HepG2 (cell line): ENCODE results near the gene DMKN. TPM values are rescaled to one million over a fixed set of nuclear protein-coding genes. Genes with fewer than 3 reads are reported as not detected.

ENCODE experiments used
- ARNTL ChIP-seq: sonication (generic); formaldehyde crosslinking; IDR thresholded peaks from 2 replicates; pipeline ENCODE4 v1.4.0; 2020; ENCODE audit warnings: mild to moderate bottlenecking, missing genetic modification reagents
- GATAD2A ChIP-seq: IDR thresholded peaks from 2 replicates; pipeline ENCODE4 v1.6.1; 2016
- GFI1 ChIP-seq: sonication (generic); formaldehyde crosslinking; IDR thresholded peaks from 2 replicates; pipeline ENCODE4 v1.5.0; 2020; ENCODE audit warnings: missing genetic modification reagents, mild to moderate bottlenecking, borderline replicate concordance
- HNF4A ChIP-seq: sonication (generic); formaldehyde crosslinking; IDR thresholded peaks from 2 replicates; pipeline ENCODE4 v1.4.0; 2020; ENCODE audit warnings: missing genetic modification reagents
- HNF4G ChIP-seq, 2 experiments: sonication (generic) in 1 of 2; formaldehyde crosslinking in 1 of 2; IDR thresholded peaks; 2 replicates each; pipeline versions ENCODE4 v1.4.0 to v1.6.1; 2011 to 2020; ENCODE audit warnings: borderline replicate concordance in 2 of 2, low read depth in 2 of 2, mild to moderate bottlenecking in 2 of 2, low read length in 1 of 2, missing genetic modification reagents in 1 of 2, moderate library complexity in 1 of 2
- JUN ChIP-seq: sonication (generic); formaldehyde crosslinking; IDR thresholded peaks from 2 replicates; pipeline ENCODE4 v1.4.0; 2020; ENCODE audit warnings: mild to moderate bottlenecking, missing genetic modification reagents
- PITX1 ChIP-seq: sonication (generic); formaldehyde crosslinking; IDR thresholded peaks from 2 replicates; pipeline ENCODE4 v1.5.1; 2020; ENCODE audit warnings: mild to moderate bottlenecking, missing genetic modification reagents
- PLRG1 ChIP-seq: fragments of 450-650 bp; conservative IDR thresholded peaks from 2 replicates; pipeline ENCODE4 v1.6.1; 2016
- SETDB1 ChIP-seq: sonication (generic); formaldehyde crosslinking; IDR thresholded peaks from 2 replicates; pipeline ENCODE4 v1.5.1; 2020; ENCODE audit warnings: missing genetic modification reagents, mild to moderate bottlenecking, borderline replicate concordance
- SOX5 ChIP-seq: IDR thresholded peaks from 2 replicates; pipeline ENCODE4 v1.6.1; 2016; ENCODE audit warnings: borderline replicate concordance
- SOX6 ChIP-seq, 2 experiments: fragments of 450-650 bp in 1 of 2; sonication (generic) in 1 of 2; formaldehyde crosslinking in 1 of 2; IDR thresholded peaks; 2 replicates each; pipeline versions ENCODE4 v1.4.0 to v1.6.1; 2017 to 2020; ENCODE audit warnings: antibody characterized with exemption in 1 of 2, mild to moderate bottlenecking in 1 of 2, missing genetic modification reagents in 1 of 2
- THAP11 ChIP-seq: IDR thresholded peaks from 2 replicates; pipeline ENCODE4 v1.6.1; 2016; ENCODE audit warnings: missing biosample characterization, missing genetic modification reagents
- polyA plus RNA-seq, 8 experiments: library from polyadenylated mRNA; depleted of rRNA in 3 of 8; stranded (reverse) in 7 of 8; unstranded in 1 of 8; fragments of >200 nt; fragmentation: Illumina TruSeq in 4 of 8; extraction: Trizol in 4 of 8; gene quantifications; 2 replicates each; pipeline versions ENCODE4 v1.2.1 to v1.2.3, GENCODE V29; 2011 to 2016; ENCODE audit warnings: low read depth in 4 of 8, missing spikeins in 1 of 8, mixed read lengths in 1 of 8; ENCODE audit not compliant: insufficient read depth in 1 of 8
- total RNA-seq, 5 experiments: library from RNA; depleted of rRNA; stranded (reverse); fragments of >200 nt; fragmentation: Illumina TruSeq; extraction: Trizol; gene quantifications; 2 replicates each; pipeline ENCODE4 v1.2.3, GENCODE V29; 2016; ENCODE audit warnings: low read depth in 1 of 5
- TF ChIP-seq, protein P1 (sequence below): sonication (generic); formaldehyde crosslinking; conservative IDR thresholded peaks from 2 replicates; pipeline ENCODE4 v1.4.0; 2020; ENCODE audit warnings: mild to moderate bottlenecking, missing genetic modification reagents, moderate library complexity
- TF ChIP-seq, protein P2 (sequence below): sonication (generic); formaldehyde crosslinking; IDR thresholded peaks from 2 replicates; pipeline ENCODE4 v1.5.1; 2020; ENCODE audit warnings: missing genetic modification reagents, mild to moderate bottlenecking, borderline replicate concordance
- TF ChIP-seq, protein P3 (sequence below), 2 experiments: sonication (generic) in 1 of 2; formaldehyde crosslinking in 1 of 2; IDR thresholded peaks; 2 replicates each; pipeline versions ENCODE4 v1.4.0 to v1.6.1; 2018 to 2020; ENCODE audit warnings: missing genetic modification reagents in 2 of 2, borderline replicate concordance in 1 of 2, low read depth in 1 of 2, mild to moderate bottlenecking in 1 of 2, missing biosample characterization in 1 of 2

Gene DMKN
- total and polyA plus RNA-seq, 2 of the 13 experiments (the other 11 are each of a cell fraction or from before 2014, with no cell fraction given): 50.8 to 57.1 TPM

DNA sequence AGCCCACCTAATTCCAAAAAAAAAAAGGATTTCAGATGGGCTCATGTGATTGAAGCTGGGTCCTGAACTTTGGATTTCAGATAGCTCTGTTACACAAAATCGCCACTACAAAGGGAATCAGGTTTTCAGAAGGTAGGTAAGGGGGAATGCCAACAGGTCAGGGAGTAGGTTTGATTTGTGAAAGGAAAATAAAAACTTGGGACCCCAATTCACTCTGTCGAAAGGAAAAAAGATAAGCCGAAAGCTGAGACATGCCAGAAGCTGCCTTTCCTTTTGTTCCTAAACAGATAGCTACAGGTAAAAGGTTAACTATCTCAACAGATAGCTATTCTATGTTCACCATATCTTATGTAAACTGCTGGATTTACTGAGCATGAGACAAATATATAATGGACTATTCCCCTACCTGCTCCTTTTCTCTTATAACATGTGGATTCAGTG lies 27.2 kb downstream of the DMKN start (continued):
- TF ChIP-seq, protein P1, sequence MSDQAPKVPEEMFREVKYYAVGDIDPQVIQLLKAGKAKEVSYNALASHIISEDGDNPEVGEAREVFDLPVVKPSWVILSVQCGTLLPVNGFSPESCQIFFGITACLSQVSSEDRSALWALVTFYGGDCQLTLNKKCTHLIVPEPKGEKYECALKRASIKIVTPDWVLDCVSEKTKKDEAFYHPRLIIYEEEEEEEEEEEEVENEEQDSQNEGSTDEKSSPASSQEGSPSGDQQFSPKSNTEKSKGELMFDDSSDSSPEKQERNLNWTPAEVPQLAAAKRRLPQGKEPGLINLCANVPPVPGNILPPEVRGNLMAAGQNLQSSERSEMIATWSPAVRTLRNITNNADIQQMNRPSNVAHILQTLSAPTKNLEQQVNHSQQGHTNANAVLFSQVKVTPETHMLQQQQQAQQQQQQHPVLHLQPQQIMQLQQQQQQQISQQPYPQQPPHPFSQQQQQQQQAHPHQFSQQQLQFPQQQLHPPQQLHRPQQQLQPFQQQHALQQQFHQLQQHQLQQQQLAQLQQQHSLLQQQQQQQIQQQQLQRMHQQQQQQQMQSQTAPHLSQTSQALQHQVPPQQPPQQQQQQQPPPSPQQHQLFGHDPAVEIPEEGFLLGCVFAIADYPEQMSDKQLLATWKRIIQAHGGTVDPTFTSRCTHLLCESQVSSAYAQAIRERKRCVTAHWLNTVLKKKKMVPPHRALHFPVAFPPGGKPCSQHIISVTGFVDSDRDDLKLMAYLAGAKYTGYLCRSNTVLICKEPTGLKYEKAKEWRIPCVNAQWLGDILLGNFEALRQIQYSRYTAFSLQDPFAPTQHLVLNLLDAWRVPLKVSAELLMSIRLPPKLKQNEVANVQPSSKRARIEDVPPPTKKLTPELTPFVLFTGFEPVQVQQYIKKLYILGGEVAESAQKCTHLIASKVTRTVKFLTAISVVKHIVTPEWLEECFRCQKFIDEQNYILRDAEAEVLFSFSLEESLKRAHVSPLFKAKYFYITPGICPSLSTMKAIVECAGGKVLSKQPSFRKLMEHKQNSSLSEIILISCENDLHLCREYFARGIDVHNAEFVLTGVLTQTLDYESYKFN (CRISPR knock-in tag): peak; percentile 85
- TF ChIP-seq THAP11 (CRISPR knock-in tag) (no peak), PITX1 (CRISPR knock-in tag) (0 out of 2 replicates have a peak, but pooled peaks have one; percentile 38), JUN (CRISPR knock-in tag) (0 out of 2 replicates have a peak, but pooled peaks have one; percentile 26), GATAD2A (CRISPR knock-in tag) (0 out of 2 replicates have a peak, but pooled peaks have one; percentile 27), SOX6 (IDR thresholded peaks at IDR 0.05) (no peak), SOX6 (CRISPR knock-in tag; IDR thresholded peaks at IDR 0.05) (peak; percentile 71), SOX5 (peak; percentile 55; the same call in 1 of the 2 replicates), HNF4G (IDR thresholded peaks at IDR 0.05; ENCODE audit: borderline replicate concordance, low read depth, low read length) (peak; percentile 61), HNF4G (CRISPR knock-in tag; IDR thresholded peaks at IDR 0.05; ENCODE audit: borderline replicate concordance, low read depth) (no peak), PLRG1 (no peak), GFI1 (peak; percentile 74), HNF4A (peak; percentile 69), SETDB1 (CRISPR knock-in tag) (no peak), ARNTL (CRISPR knock-in tag) (0 out of 2 replicates have a peak, but pooled peaks have one; percentile 37)
- TF ChIP-seq, protein P2, sequence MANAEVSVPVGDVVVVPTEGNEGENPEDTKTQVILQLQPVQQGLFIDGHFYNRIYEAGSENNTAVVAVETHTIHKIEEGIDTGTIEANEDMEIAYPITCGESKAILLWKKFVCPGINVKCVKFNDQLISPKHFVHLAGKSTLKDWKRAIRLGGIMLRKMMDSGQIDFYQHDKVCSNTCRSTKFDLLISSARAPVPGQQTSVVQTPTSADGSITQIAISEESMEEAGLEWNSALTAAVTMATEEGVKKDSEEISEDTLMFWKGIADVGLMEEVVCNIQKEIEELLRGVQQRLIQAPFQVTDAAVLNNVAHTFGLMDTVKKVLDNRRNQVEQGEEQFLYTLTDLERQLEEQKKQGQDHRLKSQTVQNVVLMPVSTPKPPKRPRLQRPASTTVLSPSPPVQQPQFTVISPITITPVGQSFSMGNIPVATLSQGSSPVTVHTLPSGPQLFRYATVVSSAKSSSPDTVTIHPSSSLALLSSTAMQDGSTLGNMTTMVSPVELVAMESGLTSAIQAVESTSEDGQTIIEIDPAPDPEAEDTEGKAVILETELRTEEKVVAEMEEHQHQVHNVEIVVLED (CRISPR knock-in tag): 0 out of 2 replicates have a peak, but pooled peaks have one; percentile 3
- TF ChIP-seq, protein P3, sequence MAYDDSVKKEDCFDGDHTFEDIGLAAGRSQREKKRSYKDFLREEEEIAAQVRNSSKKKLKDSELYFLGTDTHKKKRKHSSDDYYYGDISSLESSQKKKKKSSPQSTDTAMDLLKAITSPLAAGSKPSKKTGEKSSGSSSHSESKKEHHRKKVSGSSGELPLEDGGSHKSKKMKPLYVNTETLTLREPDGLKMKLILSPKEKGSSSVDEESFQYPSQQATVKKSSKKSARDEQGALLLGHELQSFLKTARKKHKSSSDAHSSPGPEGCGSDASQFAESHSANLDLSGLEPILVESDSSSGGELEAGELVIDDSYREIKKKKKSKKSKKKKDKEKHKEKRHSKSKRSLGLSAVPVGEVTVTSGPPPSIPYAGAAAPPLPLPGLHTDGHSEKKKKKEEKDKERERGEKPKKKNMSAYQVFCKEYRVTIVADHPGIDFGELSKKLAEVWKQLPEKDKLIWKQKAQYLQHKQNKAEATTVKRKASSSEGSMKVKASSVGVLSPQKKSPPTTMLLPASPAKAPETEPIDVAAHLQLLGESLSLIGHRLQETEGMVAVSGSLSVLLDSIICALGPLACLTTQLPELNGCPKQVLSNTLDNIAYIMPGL (CRISPR knock-in tag; IDR thresholded peaks at IDR 0.05; ENCODE audit: borderline replicate concordance in 1 of 2, low read depth in 1 of 2): 0 out of 4 replicates have a peak, but pooled peaks of 1 of the 2 experiments have one; percentile 21
